Embryonic facial prominence (tissue), 1 donor: ENCODE measurements around the gene IL11RA.
"Not testable (repeated sequence)": the region's sequence is repeated elsewhere in the genome, so short reads cannot be mapped to it uniquely, and the experiment has no call there.

Experiments
- DNase-seq: peaks from one replicate; pipeline ENCODE4 v3.0.0-alpha.2; 2016; ENCODE audit errors: extremely low spot score

IL11RA gene

DNA sequence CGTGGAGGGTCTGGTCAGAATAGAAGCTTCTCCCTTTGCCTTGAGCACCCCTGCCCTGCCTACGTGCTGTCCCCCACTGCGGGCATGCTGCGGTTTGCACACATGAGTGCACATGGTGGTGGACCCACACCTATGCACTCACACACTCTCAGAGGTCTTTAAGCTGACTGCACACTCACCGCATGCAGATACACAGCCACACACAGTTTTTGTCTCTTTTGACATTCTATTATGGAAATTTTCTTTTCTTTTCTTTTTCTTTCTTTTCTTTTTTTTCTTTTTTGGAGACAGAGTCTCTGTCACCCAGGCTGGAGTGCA, 22.5 kb upstream of the IL11RA start:
- no peak for DNase-seq

DNA sequence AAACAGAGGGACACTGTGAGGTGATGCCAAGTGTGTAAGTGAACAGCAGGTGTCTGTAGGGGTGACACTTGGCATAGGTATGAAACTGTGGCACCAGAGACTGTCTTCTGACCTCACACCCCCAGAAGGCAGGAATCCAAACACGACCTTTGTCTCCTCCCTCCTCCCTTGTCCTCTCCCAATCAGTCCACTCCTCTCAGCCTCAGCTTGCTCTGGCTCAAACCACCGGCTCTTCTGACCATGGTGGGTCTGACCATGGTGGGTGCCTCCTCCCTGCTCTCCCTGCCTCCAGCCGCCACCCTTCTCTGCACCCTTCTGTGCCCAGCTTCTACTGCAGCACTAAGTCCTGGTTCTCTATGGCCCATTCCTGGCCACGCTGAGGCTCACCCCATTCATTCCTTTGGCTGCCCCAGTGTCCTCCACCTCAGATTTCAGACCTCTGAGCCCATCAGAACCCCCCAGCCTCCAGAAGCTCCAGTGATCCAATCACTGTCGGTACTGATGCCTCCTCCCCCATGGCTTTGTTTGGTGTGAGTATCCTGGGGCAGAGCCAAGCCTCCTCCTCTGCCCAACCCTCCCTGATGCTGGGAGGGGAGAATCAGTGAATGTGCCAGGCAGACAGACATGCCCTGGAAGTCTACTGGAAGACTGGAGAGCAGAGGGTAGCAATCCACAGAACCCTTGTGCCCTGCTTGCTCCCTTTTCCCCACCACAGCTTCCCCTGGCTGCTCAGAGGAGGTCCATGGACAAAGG, 21.4 kb upstream of the IL11RA start:
- DNase-seq = no peak

DNA sequence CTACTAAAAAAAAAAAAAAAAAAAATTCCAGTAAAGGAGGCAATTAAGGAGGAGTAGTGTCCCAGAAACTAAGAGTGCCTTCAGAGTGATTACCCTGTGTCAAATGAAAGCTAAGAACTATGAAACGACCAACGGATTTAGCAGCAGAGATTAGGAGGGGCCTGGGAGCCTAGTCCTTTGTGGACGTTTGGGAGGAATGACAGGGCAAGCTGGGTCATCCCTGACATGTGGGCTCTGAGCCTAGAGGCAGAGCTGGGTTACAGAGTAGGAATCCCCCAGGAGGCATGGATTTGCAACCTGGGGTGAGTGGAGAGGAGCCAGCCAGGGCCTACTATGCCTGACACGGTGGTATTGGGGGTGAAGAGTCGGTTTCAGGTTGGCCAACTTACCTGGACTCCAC, 18.8 kb upstream of the IL11RA start:
- no peak for DNase-seq

DNA sequence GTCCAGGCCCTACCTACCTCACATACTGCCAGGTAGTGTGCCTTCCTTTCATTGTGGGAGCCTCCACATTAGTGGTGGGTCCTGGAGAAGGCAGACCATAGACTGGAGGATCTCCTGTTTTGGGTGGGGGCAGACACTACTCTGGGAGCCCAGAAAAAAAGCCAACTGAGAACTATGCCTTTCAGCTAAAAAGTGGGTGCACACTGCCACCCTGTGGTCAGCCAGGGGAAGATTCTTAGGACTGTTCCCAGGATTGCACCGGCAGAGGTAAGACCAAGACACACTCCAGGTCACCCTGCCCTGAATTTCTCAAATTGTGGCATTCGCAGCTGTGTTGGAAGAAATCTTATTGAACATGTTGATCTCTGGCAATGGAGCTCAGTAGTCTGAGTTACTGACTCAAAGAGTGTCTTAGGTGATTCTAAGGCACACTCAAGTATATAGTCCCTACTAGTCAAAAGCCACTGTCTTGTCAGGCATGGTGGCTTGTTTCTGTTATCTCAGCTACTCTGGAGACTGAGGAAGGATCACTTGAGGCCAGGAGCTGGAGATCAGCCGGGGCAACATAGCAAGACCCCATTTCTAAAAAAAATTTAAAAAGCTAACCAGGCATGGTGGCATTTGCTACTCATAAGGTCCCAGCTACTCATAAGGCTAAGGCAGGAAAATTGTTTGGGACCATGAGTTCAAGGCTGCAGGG, 18.0 kb upstream of the IL11RA start:
- DNase-seq = no peak

DNA sequence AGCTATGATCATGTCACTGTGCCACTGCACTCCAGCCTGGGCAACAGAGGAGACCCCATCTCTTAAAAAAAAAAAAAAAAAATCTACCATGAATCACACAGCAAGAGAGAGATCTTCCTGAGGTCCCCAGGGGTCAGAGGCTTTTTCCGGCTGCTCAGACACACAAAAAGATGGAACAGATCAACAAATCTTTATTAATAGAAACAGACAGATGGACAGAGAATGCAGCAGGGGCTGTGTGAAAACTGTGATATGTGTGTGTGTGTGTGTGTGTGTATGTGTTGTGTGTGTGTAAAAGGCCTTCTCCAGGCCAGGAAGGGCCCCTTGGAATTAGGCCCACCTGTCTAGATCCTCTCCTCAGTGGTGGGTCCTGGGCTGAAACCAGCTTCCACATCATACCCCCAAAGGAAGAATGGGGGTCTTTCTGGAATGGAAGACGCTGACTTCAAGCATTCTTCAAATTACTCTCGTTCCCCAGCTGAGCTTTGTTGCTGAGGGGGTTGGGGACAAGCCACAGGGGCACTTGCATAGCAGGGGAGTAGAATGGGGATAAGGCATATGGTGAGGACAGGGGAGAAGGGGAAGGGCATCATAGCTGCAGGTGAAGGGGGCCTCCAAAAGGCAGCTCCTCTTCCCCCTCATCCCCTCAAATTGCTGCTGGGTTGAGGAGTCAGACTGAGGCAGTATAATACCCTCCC, 17.3 kb upstream of the IL11RA start:
- no peak for DNase-seq

DNA sequence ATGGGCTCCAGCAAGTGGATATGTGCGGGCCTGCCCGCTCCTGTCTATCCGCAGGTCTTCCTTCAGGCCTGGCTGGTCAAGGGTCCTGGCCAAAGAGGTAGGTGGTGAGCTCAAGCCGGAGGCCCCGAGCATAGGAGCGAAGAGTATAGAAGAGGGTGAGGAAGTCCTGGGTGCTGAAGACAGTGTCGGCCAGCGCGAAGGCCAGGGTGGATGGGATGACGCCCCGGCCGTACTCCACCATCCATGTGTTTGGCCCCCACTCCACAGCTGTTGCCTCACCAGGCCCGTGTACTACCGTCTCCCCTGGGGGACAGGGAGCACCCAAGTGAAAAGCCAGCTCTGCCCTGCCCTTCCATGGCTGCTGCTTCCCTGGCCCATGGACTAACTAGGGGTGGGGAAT, 16.4 kb upstream of the IL11RA start:
- no peak for DNase-seq

DNA sequence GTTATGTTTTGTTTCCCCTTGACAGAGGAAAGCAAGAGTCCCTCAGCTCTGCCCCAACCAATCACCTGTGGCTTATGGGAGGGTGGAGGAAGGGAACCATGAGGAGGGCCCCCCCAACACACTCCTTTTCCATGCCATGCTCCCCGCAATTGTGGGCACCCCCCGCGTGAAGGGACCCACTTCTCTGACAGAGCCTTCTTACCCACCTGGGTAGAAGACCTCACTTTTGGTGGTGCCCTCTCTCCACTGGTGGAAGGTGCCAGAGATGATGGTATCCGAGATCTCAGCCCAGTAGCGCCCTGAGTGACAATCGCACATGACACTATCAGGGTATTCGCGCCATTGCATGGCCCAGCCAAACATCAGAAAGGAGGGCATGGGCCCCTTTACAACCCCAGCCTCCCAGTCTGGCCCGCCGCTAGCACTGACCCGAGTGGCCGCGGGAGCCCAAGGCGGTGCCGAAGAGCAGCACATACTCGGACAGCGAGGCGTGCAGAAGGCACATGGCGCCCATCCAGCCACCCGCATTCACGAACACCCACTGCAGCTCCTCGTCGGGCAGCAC, 15.1 kb upstream of the IL11RA start:
- DNase-seq = no peak

DNA sequence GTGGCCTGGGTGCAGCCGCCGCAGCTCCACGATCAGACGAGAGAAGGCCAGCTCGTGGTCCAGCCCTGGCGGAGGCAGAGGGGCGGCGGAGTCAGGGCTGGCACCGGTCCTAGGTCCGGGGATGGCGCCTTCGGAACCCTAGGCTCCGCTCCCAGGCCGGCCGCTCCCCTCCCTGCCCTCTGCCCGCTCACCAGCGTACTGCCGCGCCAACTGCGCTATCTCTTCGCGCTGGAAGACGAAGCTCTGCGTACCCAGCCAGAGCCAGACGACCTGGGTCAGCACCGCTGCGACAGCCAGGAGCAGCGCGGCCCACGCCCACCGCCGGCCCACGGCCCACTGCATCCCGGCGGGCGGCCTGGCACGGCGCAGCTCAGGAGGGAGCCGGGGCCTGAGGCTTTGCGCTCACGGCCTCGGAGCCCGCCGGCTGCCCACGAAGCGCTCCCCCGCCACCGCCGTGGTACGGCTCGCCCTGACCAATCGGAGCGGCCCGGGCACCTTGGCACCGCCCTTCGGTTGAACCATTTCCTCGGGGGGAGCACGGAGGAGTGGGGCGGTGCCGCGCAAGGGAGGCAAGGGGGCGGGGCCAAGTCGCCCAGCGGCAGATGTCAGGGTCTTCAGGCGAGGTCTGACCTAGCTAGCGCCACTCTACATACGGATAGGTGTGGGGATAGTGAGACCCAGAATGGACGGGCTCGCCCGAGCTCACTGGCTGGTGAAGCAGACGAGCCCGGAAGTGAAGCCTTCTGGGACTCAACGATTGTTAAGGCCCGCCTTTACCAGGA, 14.4 kb upstream of the IL11RA start, which contains the start of gene SIGMAR1:
Gene SIGMAR1 (minus strand): TSS at position 432 of the 782 bp plus-strand sequence. CDS start 90 bp downstream, at position 342.
- peak; percentile 79 for DNase-seq

DNA sequence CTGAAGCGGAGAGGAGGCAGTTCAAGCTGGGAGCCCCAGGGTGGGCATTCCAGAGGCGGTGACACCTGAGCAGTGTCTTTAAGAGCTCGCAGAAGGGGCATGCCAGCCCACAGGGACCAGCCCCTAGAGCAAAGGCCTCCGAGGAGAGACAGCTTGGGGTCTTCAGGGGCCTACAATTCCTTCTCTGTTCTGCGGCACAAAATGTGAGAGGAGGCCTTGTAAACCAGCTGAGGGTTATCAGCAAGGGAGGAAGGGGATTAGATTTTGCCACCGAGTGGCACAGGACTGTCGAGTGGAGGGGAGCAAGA, 13.9 kb upstream of the IL11RA start:
- no peak for DNase-seq

DNA sequence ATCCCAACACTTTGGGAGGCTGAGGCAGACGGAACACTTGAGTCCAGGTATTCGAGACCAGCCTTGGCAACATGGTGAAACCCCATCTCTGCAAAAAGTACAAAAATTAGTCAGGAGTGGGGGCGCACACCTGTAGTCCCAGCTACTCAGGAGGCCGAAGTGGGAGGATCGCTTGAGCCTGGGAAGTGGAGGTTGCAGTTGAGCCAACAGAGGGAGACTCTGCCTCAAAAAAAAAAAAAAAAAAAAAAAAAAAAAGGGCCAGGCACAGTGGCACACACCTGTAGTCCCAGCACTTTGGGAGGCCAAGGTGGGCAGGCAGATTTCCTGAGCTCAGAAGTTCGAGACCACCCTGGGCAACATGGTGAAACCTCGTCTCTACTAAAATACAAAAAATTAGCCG, 12.7 kb upstream of the IL11RA start:
- DNase-seq = not testable (repeated sequence)

DNA sequence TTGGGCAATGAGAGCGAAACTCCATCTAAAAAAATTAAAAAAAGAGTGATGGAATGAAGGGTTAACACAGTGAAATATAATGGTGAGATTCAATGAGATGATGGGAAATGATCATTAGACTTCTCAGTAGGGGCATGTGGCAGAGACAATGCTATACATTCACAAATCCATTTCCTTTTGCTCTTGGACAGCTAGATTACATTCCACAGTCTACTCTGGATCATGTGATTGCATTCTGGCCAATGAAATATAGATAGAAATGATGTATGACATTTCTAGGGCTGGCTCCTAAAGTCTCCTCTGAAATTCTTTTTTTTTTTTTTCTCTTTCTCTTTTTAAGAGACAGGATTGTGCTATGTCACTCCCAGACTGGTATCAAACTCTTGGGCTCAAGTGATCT, 9.3 kb upstream of the IL11RA start:
- DNase-seq = no peak

DNA sequence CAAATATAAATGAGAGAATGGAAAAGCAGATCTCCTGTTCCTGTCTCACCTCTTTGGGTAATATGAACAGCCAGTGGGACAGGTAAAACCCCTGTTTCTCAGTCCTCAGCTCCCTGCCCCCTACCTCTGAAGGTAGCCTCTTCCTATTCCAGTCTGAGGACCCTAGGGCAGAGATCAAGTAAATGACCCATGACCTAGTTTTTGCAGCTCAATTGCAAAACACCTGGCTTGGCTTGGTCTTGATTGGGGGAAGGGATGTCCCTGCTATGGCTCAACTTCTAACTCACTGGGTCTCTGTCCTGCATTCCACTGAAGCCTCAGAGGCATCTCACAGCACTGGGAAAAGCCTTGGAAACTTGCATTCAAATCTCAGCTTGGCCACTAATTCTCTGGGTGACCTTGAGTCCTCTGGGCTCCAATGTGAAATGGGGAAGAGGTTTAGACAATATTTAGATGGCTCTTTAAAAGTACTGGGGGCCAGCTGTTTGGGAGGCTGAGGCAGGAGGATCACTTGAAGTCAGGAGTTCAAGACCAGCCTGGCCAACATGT, 7.1 kb upstream of the IL11RA start:
- DNase-seq = no peak

DNA sequence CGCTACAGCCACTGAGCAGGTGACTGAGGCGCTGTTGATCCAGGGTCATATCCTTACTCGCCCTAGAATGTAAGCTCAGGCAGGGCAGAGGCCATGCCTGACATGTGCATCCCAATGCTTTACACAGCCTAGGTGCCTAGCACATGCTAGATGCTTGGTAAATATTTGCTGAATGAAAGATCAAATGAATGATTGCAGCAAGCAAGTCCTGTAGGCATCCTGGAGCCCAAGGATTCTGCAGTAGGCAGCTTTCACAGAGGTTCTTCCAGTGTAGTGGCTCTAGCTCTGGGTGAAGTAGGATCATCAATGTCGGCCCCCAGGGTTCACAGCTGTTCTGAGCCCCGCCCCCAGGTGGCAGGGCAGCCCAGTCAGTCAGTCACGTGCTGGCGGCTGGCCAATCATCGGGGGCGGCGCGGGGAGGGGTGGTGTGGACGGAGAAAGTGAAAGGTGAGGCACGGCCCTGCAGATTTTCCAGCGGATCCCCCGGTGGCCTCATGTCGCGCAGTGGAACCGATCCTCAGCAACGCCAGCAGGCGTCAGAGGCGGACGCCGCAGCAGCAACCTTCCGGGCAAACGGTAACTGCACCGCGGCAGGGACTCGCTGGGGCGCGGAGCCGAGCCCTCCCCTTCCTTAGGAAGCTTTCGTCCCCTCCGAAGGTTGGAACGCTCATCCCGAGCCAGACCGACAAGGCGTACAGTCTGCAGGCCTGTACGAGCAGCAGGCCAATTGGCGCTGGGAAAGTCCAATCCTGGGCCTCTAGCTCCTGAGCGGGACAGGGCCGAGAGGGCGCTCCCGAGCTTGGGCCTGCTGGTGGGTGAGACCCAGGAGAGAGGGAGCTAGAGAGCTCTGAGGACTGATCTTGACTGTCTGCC, 5.5 kb upstream of the IL11RA start, which contains the start of gene GALT:
Gene GALT (plus strand): TSS at position 465 of the 873 bp plus-strand sequence. CDS start 30 bp downstream, at position 495.
- no peak for DNase-seq

DNA sequence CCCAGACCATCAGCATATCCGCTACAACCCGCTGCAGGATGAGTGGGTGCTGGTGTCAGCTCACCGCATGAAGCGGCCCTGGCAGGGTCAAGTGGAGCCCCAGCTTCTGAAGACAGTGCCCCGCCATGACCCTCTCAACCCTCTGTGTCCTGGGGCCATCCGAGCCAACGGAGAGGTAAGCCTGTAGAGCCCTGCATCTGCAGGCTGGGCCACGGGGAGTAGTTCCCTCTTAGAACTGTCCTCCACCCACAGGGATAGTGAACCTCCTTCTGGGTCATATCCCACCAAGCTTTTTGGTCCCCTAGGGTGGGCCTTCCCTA, 4.9 kb upstream of the IL11RA start:
- DNase-seq = no peak

DNA sequence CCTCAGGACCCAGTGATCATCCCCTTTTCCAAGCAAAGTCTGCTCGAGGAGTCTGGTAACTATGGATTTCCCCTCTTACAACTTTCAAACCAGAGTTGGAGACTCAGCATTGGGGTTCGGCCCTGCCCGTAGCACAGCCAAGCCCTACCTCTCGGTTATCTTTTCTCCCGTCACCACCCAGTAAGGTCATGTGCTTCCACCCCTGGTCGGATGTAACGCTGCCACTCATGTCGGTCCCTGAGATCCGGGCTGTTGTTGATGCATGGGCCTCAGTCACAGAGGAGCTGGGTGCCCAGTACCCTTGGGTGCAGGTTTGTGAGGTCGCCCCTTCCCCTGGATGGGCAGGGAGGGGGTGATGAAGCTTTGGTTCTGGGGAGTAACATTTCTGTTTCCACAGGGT, 4.3 kb upstream of the IL11RA start:
- DNase-seq = no peak

DNA sequence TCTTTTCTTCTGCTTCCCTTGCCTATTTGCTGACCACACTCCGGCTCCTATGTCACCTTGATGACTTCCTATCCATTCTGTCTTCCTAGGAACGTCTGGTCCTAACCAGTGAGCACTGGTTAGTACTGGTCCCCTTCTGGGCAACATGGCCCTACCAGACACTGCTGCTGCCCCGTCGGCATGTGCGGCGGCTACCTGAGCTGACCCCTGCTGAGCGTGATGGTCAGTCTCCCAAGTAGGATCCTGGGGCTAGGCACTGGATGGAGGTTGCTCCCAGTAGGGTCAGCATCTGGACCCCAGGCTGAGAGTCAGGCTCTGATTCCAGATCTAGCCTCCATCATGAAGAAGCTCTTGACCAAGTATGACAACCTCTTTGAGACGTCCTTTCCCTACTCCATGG, 3.3 kb upstream of the IL11RA start:
- no peak for DNase-seq

DNA sequence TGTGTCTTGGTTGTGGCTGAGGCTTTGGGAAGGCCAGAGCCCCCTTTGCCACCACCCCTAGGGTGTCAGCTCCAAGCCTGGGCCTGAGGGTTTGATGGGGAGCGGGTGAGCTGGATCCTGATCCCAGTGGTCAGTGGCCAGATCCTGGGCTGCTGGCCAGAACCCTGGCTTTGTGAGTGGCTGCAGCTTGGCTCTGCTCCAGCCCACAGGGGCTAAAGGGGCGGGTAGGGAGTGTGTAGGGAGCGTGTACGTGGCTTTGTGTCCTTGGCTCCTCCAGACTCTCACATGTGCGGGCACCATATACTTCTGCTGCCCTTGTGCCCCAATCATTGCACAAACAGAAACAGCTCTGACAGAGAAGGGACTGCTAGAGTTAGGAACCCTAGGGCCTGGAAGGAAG, 1.2 kb upstream of the IL11RA start:
- no peak for DNase-seq

DNA sequence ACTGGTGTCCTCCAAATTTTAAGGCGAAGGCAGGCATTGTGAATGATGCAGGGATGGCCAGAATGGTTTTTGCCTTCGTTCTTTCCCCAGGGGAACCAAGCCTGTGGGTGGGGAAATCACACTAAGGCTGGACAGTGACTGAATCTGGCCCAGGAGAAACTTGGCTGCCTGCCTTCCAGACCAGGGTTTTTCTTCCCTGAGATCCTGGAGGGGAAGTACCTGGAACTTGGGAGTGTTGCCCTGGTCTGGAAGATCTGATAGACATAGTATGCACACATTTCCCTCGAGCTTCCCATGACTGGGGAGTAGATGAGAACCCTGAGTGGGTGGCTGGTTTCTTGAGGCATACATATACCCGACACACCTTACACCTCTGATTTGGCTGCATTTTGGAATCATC, 664 bp upstream of the IL11RA start:
- no peak for DNase-seq

DNA sequence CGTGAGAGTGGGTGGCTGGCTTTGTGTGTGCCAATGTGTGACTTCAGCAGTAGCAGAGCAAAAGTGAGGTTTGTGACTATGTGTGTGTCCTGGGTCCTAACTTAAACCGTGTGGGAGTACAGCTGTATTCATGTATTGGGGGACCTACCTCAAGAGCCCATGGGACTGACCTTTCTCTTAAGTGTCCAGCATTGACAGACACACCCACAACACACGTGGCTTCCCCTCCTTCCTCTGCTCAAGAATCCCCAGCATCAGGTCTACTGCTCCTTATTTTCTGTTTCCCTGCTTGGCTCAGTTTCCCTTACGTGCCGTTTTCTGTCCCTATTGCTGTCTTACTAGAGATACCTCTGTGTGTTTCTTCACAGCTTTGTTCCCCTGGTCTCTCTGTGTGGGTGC, 616 bp downstream of the IL11RA start:
- DNase-seq = no peak

DNA sequence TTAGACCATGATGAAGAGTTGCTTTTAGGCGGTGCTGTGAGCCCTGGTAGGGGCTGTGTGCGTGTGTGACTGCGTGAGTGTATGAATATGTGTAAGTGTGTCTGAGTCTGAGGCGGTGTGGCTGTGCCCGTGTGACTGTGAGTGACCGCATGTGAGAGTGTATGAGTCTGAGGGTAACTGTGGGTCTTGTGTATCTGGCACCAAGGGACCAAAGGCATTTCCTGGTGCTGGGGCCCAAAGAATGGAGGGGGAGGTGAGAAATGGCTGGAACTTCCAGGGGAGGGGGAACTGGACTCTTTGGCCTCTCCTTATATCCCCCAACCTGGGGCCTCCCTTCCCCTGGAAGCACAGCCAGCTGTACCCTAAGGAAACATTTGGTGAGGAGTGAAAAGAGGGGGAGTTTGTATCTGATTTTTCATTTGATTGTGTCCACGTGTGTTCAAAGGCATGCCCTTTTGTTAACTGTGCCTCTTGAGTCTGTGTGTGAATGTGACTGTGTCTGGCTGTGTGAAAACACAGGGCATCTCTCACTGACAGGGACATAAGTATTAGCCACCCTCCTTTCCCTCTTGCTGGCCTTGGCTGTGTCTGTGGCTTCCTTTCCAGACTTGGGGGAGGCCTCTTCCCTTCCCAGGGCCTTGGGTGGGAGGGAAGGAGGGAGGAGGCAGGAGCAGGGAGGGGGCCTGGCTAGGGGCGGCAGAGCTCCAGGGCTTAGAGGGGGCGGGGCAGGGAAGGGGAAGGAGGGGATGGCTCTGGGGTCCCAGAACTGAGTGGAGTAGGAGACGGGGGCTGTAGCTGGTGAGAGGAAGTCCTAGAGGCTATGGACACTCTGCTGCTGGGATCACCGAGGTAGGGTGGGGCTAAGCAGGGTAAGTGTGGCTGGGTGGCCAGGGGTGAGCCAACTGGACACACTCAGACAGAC, 1.4 kb downstream of the IL11RA start:
- peak; percentile 68 for DNase-seq
